Body of pancreas (tissue), 4 donors: Measurements from ENCODE around the gene PAOX. TPM values are rescaled to one million over a fixed set of nuclear protein-coding genes. Genes with fewer than 3 reads are reported as not detected.

ENCODE experiments used
- ATAC-seq: fragments of 150-250 bp; one replicate; pipeline ENCODE4 v1.9.1; 2016
- DNase-seq, 4 donors: peaks; one replicate each; pipeline ENCODE4 v3.0.0-alpha.2; 2019
- H3K27ac ChIP-seq, 4 donors: fragments of 200-600 bp; sonication (generic); 1 replicate in 3 of 4; 2 replicates in 1 of 4; pipeline versions ENCODE4 v1.5.1 to v1.6.1; 2016 to 2019; ENCODE audit warnings: mild to moderate bottlenecking in 1 of 4, mixed read lengths in 1 of 4, moderate library complexity in 1 of 4
- H3K27me3 ChIP-seq, 2 donors: fragments of 200-600 bp; sonication (generic); one replicate each; pipeline ENCODE4 v1.6.0; 2016; ENCODE audit warnings: mild to moderate bottlenecking in 1 of 2
- H3K36me3 ChIP-seq, 2 donors: fragments of 200-600 bp; sonication (generic); replicated peaks in 1 of 2; 2 replicates each; pipeline ENCODE4 v1.5.1; 2016; ENCODE audit warnings: low read depth in 2 of 2; ENCODE audit not compliant: insufficient read depth in 1 of 2
- H3K4me1 ChIP-seq: fragments of 200-600 bp; sonication (generic); one replicate; pipeline ENCODE4 v1.6.0; 2016
- H3K4me3 ChIP-seq, 2 donors: fragments of 200-600 bp; sonication (generic); 1 replicate in 1 of 2; 2 replicates in 1 of 2; pipeline ENCODE4 v1.5.1; 2016 to 2019
- H3K9me3 ChIP-seq, 3 donors: fragments of 200-600 bp; sonication (generic); 1 replicate in 2 of 3; 2 replicates in 1 of 3; pipeline ENCODE4 v1.5.1; 2016
- POLR2A ChIP-seq, 3 donors: fragments of 450-650 bp; IDR thresholded peaks; one replicate each; pipeline ENCODE4 v1.6.1; 2016; ENCODE audit warnings: antibody characterized with exemption in 3 of 3, mild to moderate bottlenecking in 2 of 3
- WGBS, 2 donors: methylation state at CpG; one replicate each; pipeline ENCODE4 v1.1.5; 2017; 5-methylcytosine and 5-hydroxymethylcytosine counted together
- intact Hi-C: fragments of 100-400 bp; cut with DNase I; formaldehyde crosslinking; loops from one replicate; pipeline ENCODE4 v1.15.1; 2023
- total RNA-seq, 2 donors: library from RNA; depleted of rRNA; stranded (reverse); fragments of >200 nt; gene quantifications; one replicate each; pipeline ENCODE4 v1.1.0, GENCODE V29; 2016
- TF ChIP-seq, protein P1 (sequence below), 7 experiments: fragments of 450-650 bp in 4 of 7; fragments of 200-600 bp in 3 of 7; sonication (generic) in 3 of 7; IDR thresholded peaks; one replicate each; pipeline ENCODE4 v1.5.1; 2016 to 2019; ENCODE audit warnings: antibody characterized with exemption in 7 of 7

The PAOX gene
- total RNA-seq, 2 donors from 2014 or later, result 8.3 to 9.6 TPM

DNA sequence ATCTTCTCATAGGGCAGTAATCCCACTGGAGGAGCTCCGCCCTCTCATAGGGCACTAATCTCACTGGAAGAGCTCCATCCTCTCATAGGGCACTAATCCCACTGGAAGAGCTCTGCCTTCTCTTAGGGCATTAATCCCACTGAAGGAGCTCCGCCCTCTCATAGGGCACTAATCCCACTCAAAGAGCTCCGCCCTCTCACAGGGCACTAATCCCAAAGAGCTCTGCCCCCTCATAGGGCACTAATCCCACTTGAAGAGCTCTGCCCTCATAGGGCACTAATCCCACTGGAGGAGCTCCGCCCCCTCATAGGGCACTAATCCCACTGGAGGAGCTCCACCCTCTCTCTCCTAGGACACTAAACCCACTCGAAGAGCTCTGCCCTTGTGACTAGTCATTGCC is 17.8 kb upstream of the PAOX start:
- TF ChIP-seq POLR2A (IDR thresholded peaks at IDR 0.05), result no peak
- TF ChIP-seq, protein P1, sequence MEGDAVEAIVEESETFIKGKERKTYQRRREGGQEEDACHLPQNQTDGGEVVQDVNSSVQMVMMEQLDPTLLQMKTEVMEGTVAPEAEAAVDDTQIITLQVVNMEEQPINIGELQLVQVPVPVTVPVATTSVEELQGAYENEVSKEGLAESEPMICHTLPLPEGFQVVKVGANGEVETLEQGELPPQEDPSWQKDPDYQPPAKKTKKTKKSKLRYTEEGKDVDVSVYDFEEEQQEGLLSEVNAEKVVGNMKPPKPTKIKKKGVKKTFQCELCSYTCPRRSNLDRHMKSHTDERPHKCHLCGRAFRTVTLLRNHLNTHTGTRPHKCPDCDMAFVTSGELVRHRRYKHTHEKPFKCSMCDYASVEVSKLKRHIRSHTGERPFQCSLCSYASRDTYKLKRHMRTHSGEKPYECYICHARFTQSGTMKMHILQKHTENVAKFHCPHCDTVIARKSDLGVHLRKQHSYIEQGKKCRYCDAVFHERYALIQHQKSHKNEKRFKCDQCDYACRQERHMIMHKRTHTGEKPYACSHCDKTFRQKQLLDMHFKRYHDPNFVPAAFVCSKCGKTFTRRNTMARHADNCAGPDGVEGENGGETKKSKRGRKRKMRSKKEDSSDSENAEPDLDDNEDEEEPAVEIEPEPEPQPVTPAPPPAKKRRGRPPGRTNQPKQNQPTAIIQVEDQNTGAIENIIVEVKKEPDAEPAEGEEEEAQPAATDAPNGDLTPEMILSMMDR (IDR thresholded peaks at IDR 0.05), result no peak
- Histone ChIP-seq H3K4me3 (no peak overlapping the region), H3K9me3 (no peaks in the 10 kb centered on the region), H3K36me3 (peaks cover 15 to 17% of the 10 kb centered on the region in 2 donors), H3K27me3 (no peaks in the 10 kb centered on the region), H3K4me1 (peaks cover 47% of the 10 kb centered on the region), H3K27ac (no peak overlapping the region)
- DNase-seq (no peak), ATAC-seq (no peak)
- intact Hi-C loops, result no loop called here
- WGBS, 2 donors, result 90 to 92% methylated on average over 5 of the region's 5 CpGs

- 81 to 85% methylated on average over 18 of the region's 18 CpGs for WGBS, 2 donors
- Histone ChIP-seq H3K27me3 (no peaks in the 10 kb centered on the region), H3K36me3 (peaks cover 18 to 22% of the 10 kb centered on the region in 2 donors), H3K4me3 (no peak overlapping the region), H3K27ac (no peak overlapping the region), H3K4me1 (peaks cover 40% of the 10 kb centered on the region), H3K9me3 (no peaks in the 10 kb centered on the region)
- TF ChIP-seq, protein P1 (IDR thresholded peaks at IDR 0.05), result no peak
- no peak for TF ChIP-seq POLR2A (IDR thresholded peaks at IDR 0.05)
- ATAC-seq (no peak), DNase-seq (no peak)
- intact Hi-C loops, result no loop called here
Observed at GRCh38 chr10:133361773-133362441, 17.2 kb upstream of the PAOX start.

GRCh38 chr10:133362846-133363245 is 16.2 kb upstream of the PAOX start:
- peaks cover 18 to 23% of the 10 kb centered on the region in 2 donors for H3K36me3 ChIP-seq
- no peak for ATAC-seq
- WGBS, 2 donors, result 89 to 100% methylated on average over 5 to 13 of the region's 13 CpGs

DNA sequence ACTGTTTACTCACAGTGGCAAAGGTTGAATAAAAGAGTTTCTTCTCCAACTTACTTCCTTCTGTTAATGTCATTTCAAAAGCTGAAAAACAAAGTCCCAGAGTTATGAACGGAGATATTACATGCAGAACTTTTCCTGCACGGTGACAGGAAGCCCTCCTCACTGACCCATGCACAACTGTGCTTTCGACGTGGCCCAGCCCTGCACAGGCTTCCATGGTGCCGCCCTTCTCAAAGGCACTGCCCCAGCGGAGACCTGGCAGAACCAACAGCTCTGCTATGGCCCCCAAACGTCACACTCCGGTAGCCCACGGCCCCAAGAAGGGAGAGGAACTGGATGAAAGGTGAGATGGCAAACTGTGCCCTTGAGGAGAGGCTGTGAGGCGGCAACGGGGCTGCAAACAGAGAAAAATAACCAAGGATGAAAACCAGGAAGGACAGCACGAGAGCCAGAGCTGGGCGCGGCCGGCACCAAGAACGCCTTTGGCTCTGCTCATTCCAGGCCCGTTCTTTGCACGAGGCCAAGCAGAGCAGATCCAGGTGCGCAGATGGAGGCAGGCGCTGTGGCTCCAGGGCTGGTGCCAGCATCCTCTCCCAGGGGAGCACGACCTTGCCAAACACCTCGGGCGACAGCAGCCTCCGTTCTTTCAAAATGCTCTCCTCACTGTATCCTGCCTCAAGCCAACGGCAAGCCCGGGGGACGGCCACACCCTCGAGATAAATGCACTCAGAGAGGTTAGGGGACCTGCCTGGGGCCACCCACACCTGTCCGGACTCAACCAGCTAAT is 14.2 kb upstream of the PAOX start:
- WGBS, 2 donors, result 88 to 89% methylated on average over 21 to 29 of the region's 29 CpGs
- Histone ChIP-seq H3K27me3 (no peaks in the 10 kb centered on the region), H3K27ac (no peak overlapping the region), H3K9me3 (no peaks in the 10 kb centered on the region), H3K36me3 (peaks cover 25 to 30% of the 10 kb centered on the region in 2 donors), H3K4me3 (no peak overlapping the region), H3K4me1 (peaks cover 13% of the 10 kb centered on the region)
- intact Hi-C loops, result no loop called here
- DNase-seq (no peak), ATAC-seq (no peak)
- TF ChIP-seq, protein P1 (IDR thresholded peaks at IDR 0.05), result no peak
- TF ChIP-seq POLR2A (IDR thresholded peaks at IDR 0.05), result no peak

More at GRCh38 chr10:133362846-133363245, 16.2 kb upstream of the PAOX start:
- Histone ChIP-seq H3K27ac (no peak overlapping the region), H3K27me3 (no peaks in the 10 kb centered on the region), H3K4me1 (peaks cover 31% of the 10 kb centered on the region), H3K4me3 (no peak overlapping the region), H3K9me3 (no peaks in the 10 kb centered on the region)
- DNase-seq, result no peak
- intact Hi-C loops, result no loop called here
- TF ChIP-seq, protein P1 (IDR thresholded peaks at IDR 0.05), result no peak
- no peak for TF ChIP-seq POLR2A (IDR thresholded peaks at IDR 0.05)
